Esophagus squamous epithelium (tissue), 5 donors: ENCODE data around the gene FNDC3B. TPM values are rescaled to one million over a fixed set of nuclear protein-coding genes. Genes with fewer than 3 reads are reported as not detected.

ENCODE experiments used
- DNase-seq: peaks from one replicate; lab custom pipeline; 2025; lab: John Stamatoyannopoulos, UW
- H3K27ac ChIP-seq, 4 donors: fragments of 200-600 bp; sonication (generic); one replicate each; pipeline ENCODE4 v1.5.1; 2016 to 2019; ENCODE audit warnings: mild to moderate bottlenecking in 1 of 4
- H3K27me3 ChIP-seq, 4 donors: fragments of 200-600 bp; sonication (generic); 1 replicate in 3 of 4; 2 replicates in 1 of 4; pipeline versions ENCODE4 v1.5.1 to v1.6.0; 2017 to 2021; ENCODE audit warnings: antibody characterized with exemption in 1 of 4
- H3K36me3 ChIP-seq, 3 donors: fragments of 200-600 bp; sonication (generic); one replicate each; pipeline ENCODE4 v1.5.1; 2016 to 2019
- H3K4me1 ChIP-seq, 3 donors: fragments of 200-600 bp; sonication (generic); one replicate each; pipeline ENCODE4 v1.5.1; 2017 to 2019
- H3K4me3 ChIP-seq, 4 donors: fragments of 200-600 bp; sonication (generic); 1 replicate in 3 of 4; 2 replicates in 1 of 4; pipeline ENCODE4 v1.5.1; 2016 to 2019; ENCODE audit warnings: mild to moderate bottlenecking in 2 of 4, moderate library complexity in 1 of 4
- H3K9me3 ChIP-seq, 3 donors: fragments of 200-600 bp; sonication (generic); one replicate each; pipeline ENCODE4 v1.5.1; 2016 to 2019
- POLR2A ChIP-seq, 4 donors: fragments of 450-650 bp; IDR thresholded peaks; one replicate each; pipeline ENCODE4 v1.6.1; 2017; ENCODE audit warnings: antibody characterized with exemption in 4 of 4, mild to moderate bottlenecking in 4 of 4, moderate library complexity in 3 of 4
- WGBS, 2 donors: methylation state at CpG; one replicate each; pipeline ENCODE4 v1.1.5; 2018; 5-methylcytosine and 5-hydroxymethylcytosine counted together
- intact Hi-C: fragments of 100-400 bp; cut with DNase I; formaldehyde crosslinking; loops from one replicate; pipeline ENCODE4 v1.15.0; 2022
- total RNA-seq, 4 donors: library from RNA; depleted of rRNA; stranded (reverse); fragments of >200 nt; gene quantifications; one replicate each; pipeline ENCODE4 v1.1.0, GENCODE V29; 2016
- TF ChIP-seq, protein P1 (sequence below), 6 experiments: fragments of 450-650 bp in 4 of 6; fragments of 200-600 bp in 2 of 6; sonication (generic) in 2 of 6; IDR thresholded peaks; one replicate each; pipeline ENCODE4 v1.5.1; 2016 to 2019; ENCODE audit warnings: antibody characterized with exemption in 6 of 6, mild to moderate bottlenecking in 4 of 6, moderate library complexity in 4 of 6
- donor health status: DM: yes; HTN: yes; CAD: no.

The FNDC3B gene
- total RNA-seq, 4 donors from 2014 or later: 7.7 to 44.3 (median 20.4) TPM

DNA sequence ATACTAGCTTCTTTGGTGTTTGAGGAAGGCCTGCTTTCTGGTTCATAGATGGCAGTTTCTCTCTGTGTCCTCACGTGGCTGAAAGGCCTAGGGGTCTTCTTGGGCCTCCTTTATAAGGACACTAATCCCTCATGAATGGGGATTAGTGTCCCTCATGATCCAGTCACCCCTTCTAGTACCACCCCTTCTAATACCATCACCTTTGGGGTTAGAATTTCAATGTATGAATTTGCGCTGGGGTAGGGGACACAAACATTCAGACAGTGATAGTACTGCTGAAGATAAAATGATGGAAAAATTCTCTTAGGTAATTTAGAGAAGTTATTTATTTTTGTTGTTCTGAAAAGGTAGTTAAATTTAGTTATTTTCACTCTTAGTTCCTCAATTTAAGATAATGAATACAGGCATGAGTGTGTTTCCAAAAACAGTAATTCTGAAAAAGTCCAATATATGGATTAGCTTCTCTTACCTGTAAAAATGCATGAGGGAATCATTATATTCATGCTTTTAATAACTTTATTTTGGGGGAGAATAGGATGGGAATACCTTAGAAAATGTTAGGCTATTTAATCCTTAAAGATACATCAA lies 103.6 kb downstream of the FNDC3B start:
- Histone ChIP-seq H3K36me3 (no peaks in the 10 kb centered on the region), H3K4me1 (peaks cover 18 to 49% (median 47%) of the 10 kb centered on the region in 3 donors), H3K27me3 (no peaks in the 10 kb centered on the region), H3K4me3 (no peak overlapping the region), H3K9me3 (no peaks in the 10 kb centered on the region), H3K27ac (peak overlapping the region; percentile 0 to 15 (median 8))
- intact Hi-C loops: no loop called here
- no peak for DNase-seq
- WGBS, 2 donors: 82 to 84% methylated on average over 2 of the region's 2 CpGs
- TF ChIP-seq POLR2A (IDR thresholded peaks at IDR 0.05): no peak
- TF ChIP-seq, protein P1, sequence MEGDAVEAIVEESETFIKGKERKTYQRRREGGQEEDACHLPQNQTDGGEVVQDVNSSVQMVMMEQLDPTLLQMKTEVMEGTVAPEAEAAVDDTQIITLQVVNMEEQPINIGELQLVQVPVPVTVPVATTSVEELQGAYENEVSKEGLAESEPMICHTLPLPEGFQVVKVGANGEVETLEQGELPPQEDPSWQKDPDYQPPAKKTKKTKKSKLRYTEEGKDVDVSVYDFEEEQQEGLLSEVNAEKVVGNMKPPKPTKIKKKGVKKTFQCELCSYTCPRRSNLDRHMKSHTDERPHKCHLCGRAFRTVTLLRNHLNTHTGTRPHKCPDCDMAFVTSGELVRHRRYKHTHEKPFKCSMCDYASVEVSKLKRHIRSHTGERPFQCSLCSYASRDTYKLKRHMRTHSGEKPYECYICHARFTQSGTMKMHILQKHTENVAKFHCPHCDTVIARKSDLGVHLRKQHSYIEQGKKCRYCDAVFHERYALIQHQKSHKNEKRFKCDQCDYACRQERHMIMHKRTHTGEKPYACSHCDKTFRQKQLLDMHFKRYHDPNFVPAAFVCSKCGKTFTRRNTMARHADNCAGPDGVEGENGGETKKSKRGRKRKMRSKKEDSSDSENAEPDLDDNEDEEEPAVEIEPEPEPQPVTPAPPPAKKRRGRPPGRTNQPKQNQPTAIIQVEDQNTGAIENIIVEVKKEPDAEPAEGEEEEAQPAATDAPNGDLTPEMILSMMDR (IDR thresholded peaks at IDR 0.05): no peak

- Histone ChIP-seq H3K27me3 (no peaks in the 10 kb centered on the region), H3K4me1 (peaks cover 10 to 47% (median 38%) of the 10 kb centered on the region in 3 donors), H3K27ac (no peak overlapping the region), H3K4me3 (no peak overlapping the region), H3K9me3 (no peaks in the 10 kb centered on the region), H3K36me3 (no peaks in the 10 kb centered on the region)
- intact Hi-C loops: no loop called here
- WGBS, 2 donors: 91 to 92% methylated on average over 13 to 14 of the region's 14 CpGs
- TF ChIP-seq, protein P1 (IDR thresholded peaks at IDR 0.05): no peak
- TF ChIP-seq POLR2A (IDR thresholded peaks at IDR 0.05): no peak
- DNase-seq: no peak
Observed at GRCh38 chr3:172143739-172144497, 104.5 kb downstream of the FNDC3B start.

GRCh38 chr3:172144601-172145000 lies 105.2 kb downstream of the FNDC3B start:
- H3K36me3 ChIP-seq: no peaks in the 10 kb centered on the region
- H3K4me1 ChIP-seq: peaks cover 6 to 41% (median 31%) of the 10 kb centered on the region in 3 donors
- no peak overlapping the region for H3K4me3 ChIP-seq
- no peak for DNase-seq
- no peak overlapping the region for H3K27ac ChIP-seq
- TF ChIP-seq, protein P1 (IDR thresholded peaks at IDR 0.05): no peak
- TF ChIP-seq POLR2A (IDR thresholded peaks at IDR 0.05): no peak
- no peaks in the 10 kb centered on the region for H3K27me3 ChIP-seq
- no peaks in the 10 kb centered on the region for H3K9me3 ChIP-seq
- intact Hi-C loops: no loop called here
- 65 to 79% methylated on average over 1 of the region's 1 CpG for WGBS, 2 donors

DNA sequence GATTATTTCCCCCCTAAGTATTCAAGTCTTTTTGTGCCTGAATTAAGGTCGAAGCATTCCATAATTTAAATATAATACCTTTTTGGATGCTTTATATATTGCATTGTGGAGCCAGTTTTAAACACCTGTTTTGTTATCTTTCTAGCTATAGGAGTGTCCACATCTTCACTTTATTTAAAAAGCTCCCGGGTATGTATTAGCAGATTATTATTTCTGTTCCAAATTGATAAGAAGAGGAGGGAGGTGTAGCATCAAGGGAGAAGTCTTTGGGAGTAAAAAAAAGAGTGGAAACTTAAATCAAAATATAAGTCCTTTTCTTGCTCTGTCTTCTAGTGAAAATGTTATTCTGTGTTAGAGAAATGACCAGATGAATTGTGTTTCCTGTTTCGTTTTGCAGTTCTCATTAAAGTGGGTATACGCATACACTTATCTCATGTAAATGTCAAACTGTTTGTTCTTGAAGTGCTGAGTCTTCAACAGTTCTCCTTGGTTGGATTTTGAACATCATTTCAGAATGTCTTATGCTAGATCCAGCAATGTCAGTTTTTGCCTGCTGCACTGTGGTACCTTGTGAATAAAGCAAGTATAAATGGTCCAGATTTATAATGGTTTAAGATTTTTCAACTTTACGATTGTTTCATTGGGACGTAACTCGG lies 105.8 kb downstream of the FNDC3B start:
- Histone ChIP-seq H3K4me1 (peaks cover 6 to 35% (median 25%) of the 10 kb centered on the region in 3 donors), H3K27ac (no peak overlapping the region)
- 76 to 89% methylated on average over 7 of the region's 7 CpGs for WGBS, 2 donors

DNA sequence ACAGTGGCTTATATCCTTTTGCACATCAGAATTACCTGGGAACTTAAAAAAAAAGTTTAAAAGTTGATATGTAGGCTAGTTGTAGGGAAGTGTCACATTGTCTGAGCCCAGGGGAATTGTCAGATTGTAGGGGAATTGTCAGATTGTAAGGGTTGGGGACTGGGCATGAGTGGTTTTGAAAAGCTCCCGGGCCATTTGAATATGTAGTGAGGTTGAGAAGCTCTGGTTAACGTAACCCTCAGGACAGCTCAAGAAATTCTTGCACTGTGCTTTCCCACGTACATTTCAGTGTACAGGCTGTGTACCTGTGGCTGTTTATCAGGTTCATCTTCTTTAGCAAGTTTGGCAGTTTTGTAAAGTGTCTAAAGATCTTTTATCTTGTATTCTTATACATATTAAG lies 107.0 kb downstream of the FNDC3B start:
- WGBS, 2 donors: 56 to 61% methylated on average over 3 of the region's 3 CpGs
- Histone ChIP-seq H3K36me3 (no peaks in the 10 kb centered on the region), H3K4me1 (peaks cover 6 to 23% (median 14%) of the 10 kb centered on the region in 3 donors), H3K4me3 (no peak overlapping the region), H3K9me3 (no peaks in the 10 kb centered on the region), H3K27ac (no peak overlapping the region), H3K27me3 (no peaks in the 10 kb centered on the region)
- intact Hi-C loops: no loop called here
- DNase-seq: no peak
- TF ChIP-seq POLR2A (IDR thresholded peaks at IDR 0.05): no peak
- TF ChIP-seq, protein P1 (IDR thresholded peaks at IDR 0.05): no peak

More for the DNA sequence above, 105.8 kb downstream of the FNDC3B start:
- no peaks in the 10 kb centered on the region for H3K36me3 ChIP-seq
- no peak overlapping the region for H3K4me3 ChIP-seq
- intact Hi-C loops: no loop called here
- no peak for DNase-seq
- no peak for TF ChIP-seq POLR2A (IDR thresholded peaks at IDR 0.05)
- H3K9me3 ChIP-seq: no peaks in the 10 kb centered on the region
- no peaks in the 10 kb centered on the region for H3K27me3 ChIP-seq
